Measurements from ENCODE around the gene SLC10A2. TPM values are rescaled to one million over a fixed set of nuclear protein-coding genes. Genes with fewer than 3 reads are reported as not detected.
"Not testable (repeated sequence)": the region's sequence is repeated elsewhere in the genome, so short reads cannot be mapped to it uniquely, and the experiment has no call there.

SLC10A2 gene
- polyA plus RNA-seq (ENCODE audit: insufficient read length in 10 of 10), result not detected
- long read RNA-seq, donor 1, result 0 reads
- long read RNA-seq, donor 2, result 0 reads
- long read RNA-seq, donor 3, result 0 reads
- long read RNA-seq, donor 4, result 0 reads
- long read RNA-seq, donor 5, result 0 reads
- long read RNA-seq, donor 6, result 0 reads
- long read RNA-seq, donor 7, result 0 reads
- long read RNA-seq, donor 8, result 0 reads
- long read RNA-seq, donor 9, result 0 reads

GRCh38 chr13:103066079-103066780, at the start of gene SLC10A2:
SLC10A2 (minus strand) TSS chr13:103066417; CDS start chr13:103066249, 168 bp downstream.
- DNase-seq, result no peak

GRCh38 chr13:103107580-103107979, 41.4 kb upstream of the SLC10A2 start:
- no peak for DNase-seq

- no peak for DNase-seq
These were observed 38.1 kb upstream of the SLC10A2 start for GRCh38 chr13:103104340-103104739.

- DNase-seq, result not testable (repeated sequence)
These were observed 37.2 kb upstream of the SLC10A2 start for GRCh38 chr13:103103456-103103855.

- no peak for DNase-seq
These were observed 36.3 kb upstream of the SLC10A2 start for GRCh38 chr13:103102482-103102881.

GRCh38 chr13:103101901-103102300, 35.7 kb upstream of the SLC10A2 start:
- no peak for DNase-seq

- no peak for DNase-seq
These were observed 35.3 kb upstream of the SLC10A2 start for GRCh38 chr13:103101500-103101899.

- DNase-seq, result peak in 1 of 3 donors; percentile 2
These were observed 34.6 kb upstream of the SLC10A2 start for GRCh38 chr13:103100830-103101229.

- DNase-seq, result peak in 1 of 3 donors; percentile 1
These were observed 33.6 kb upstream of the SLC10A2 start for GRCh38 chr13:103099722-103100293.

- DNase-seq, result no peak
These were observed 32.3 kb upstream of the SLC10A2 start for GRCh38 chr13:103098535-103098934.

- DNase-seq, result no peak
These were observed 31.2 kb upstream of the SLC10A2 start for GRCh38 chr13:103097366-103097928.

GRCh38 chr13:103093649-103094048, 27.4 kb upstream of the SLC10A2 start:
- not testable (repeated sequence) for DNase-seq

GRCh38 chr13:103087275-103087674, 21.1 kb upstream of the SLC10A2 start:
- DNase-seq, result no peak

GRCh38 chr13:103081435-103081834, 15.2 kb upstream of the SLC10A2 start:
- DNase-seq, result no peak

- DNase-seq, result no peak
These were observed 11.9 kb upstream of the SLC10A2 start for GRCh38 chr13:103078158-103078557.

- DNase-seq, result no peak
These were observed 2.6 kb upstream of the SLC10A2 start for GRCh38 chr13:103068836-103069235.

GRCh38 chr13:103067751-103068555, 1.7 kb upstream of the SLC10A2 start:
- DNase-seq, result no peak

GRCh38 chr13:103066781-103067345, 646 bp upstream of the SLC10A2 start:
- no peak for DNase-seq

GRCh38 chr13:103063376-103063775, 2.8 kb downstream of the SLC10A2 start:
- DNase-seq, result no peak

- no peak for DNase-seq
These were observed 4.1 kb downstream of the SLC10A2 start for GRCh38 chr13:103062079-103062478.

GRCh38 chr13:103056008-103056407, 10.2 kb downstream of the SLC10A2 start:
- DNase-seq, result no peak

GRCh38 chr13:103055166-103055565, 11.1 kb downstream of the SLC10A2 start:
- DNase-seq, result no peak

All from muscle of back (tissue), 13 donors.